ENCODE measurements around the gene BRICD5. TPM values are rescaled to one million over a fixed set of nuclear protein-coding genes. Genes with fewer than 3 reads are reported as not detected.
"Not testable (repeated sequence)": the region's sequence is repeated elsewhere in the genome, so short reads cannot be mapped to it uniquely, and the experiment has no call there.

BRICD5 gene
- total and polyA plus RNA-seq, 2 donors (not counting 1 experiment from before 2014, with no cell fraction given), result 0.23 to 1.5 TPM

DNA sequence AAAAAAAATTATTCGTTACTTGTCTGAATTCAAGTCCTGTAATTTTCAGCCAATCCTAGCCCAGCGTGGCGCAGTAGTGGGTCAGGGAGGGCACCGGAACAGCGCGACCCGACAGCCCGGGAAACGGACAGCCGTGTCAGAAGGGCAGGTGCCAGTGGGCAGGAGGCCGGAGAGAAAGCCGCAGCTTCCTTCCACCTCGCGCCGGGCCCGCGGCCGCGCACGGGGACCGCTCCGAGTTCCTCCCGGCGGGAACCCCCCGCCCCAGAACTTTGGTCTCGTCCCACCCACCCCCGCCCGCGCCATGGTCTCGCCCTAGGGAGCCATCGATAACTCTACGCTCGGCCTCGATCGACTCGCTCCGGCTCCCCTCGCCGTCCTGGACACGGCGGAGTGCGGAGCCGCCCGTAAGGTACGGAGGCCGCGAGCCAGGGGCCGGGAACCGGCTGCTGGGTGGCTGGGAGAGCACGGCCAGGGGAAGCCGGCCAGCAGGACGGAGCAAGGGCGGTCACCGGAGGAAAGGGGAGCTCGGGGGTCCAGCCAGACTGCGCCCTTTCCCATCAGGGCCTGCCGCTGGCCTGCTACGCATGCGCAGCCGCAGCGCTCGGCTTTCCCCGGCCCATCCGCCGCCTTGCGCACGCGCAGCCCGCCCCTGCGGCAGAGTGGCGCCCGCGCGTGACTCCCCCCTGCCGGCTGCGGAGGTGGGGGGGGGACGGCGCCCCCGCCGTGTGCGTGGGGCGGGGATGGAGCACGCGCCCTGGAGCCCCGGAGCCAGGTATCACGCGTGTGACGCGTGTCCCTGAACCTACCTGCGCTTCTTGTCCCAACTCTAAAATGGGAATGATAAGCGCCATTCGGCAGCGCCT, 5.3 kb downstream of the BRICD5 start, which contains the start of gene MLST8:
MLST8 (plus strand) TSS at position 351 of the 863 bp plus-strand sequence. CDS start 632 bp downstream, outside the sequence.
- Histone ChIP-seq H3K4me2 (ENCODE audit: extremely low read depth, insufficient read depth, low read length) (peak within 1 kb of the TSS; percentile 92), H3K27me3 (ENCODE audit: control insufficient read depth, insufficient read depth, low read length) (peaks cover under 1% of the 10 kb centered on the region), H3K4me3 (replicated peaks in 1 of 4; ENCODE audit: control extremely low read depth in 1 of 4, insufficient read depth in 1 of 4, low read depth in 3 of 4, low read length in 4 of 4) (peak within 1 kb of the TSS; percentile 62 to 83 (median 75)), H3K9ac (ENCODE audit: insufficient read depth, low read length) (peak within 1 kb of the TSS; percentile 94), H2AFZ (ENCODE audit: low read length) (peak within 1 kb of the TSS; percentile 80), H3K4me1 (ENCODE audit: control insufficient read depth, extremely low read depth, insufficient read depth, low read length) (peaks cover 2% of the 10 kb centered on the region), H3K36me3 (ENCODE audit: control insufficient read depth, insufficient read depth, low read length) (peaks cover 25% of the 10 kb centered on the region), H3K9me3 (ENCODE audit: control insufficient read depth, insufficient read depth, low read depth, low read length) (no peaks in the 10 kb centered on the region), H4K20me1 (ENCODE audit: control insufficient read depth, extremely low read depth, insufficient read depth, low read length) (no peaks in the 10 kb centered on the region), H3K79me2 (ENCODE audit: control insufficient read depth, insufficient read depth, low read length) (peaks cover 7% of the 10 kb centered on the region), H3K27ac (ENCODE audit: insufficient read depth, low read length) (peak within 1 kb of the TSS; percentile 84)
- DNase-seq (ENCODE audit: low read depth in 2 of 2), result peak; percentile 79 to 88
- TF ChIP-seq EZH2 (IDR thresholded peaks at IDR 0.05; ENCODE audit: low read length, missing control alignments), result no peak
- TF ChIP-seq, protein P1, sequence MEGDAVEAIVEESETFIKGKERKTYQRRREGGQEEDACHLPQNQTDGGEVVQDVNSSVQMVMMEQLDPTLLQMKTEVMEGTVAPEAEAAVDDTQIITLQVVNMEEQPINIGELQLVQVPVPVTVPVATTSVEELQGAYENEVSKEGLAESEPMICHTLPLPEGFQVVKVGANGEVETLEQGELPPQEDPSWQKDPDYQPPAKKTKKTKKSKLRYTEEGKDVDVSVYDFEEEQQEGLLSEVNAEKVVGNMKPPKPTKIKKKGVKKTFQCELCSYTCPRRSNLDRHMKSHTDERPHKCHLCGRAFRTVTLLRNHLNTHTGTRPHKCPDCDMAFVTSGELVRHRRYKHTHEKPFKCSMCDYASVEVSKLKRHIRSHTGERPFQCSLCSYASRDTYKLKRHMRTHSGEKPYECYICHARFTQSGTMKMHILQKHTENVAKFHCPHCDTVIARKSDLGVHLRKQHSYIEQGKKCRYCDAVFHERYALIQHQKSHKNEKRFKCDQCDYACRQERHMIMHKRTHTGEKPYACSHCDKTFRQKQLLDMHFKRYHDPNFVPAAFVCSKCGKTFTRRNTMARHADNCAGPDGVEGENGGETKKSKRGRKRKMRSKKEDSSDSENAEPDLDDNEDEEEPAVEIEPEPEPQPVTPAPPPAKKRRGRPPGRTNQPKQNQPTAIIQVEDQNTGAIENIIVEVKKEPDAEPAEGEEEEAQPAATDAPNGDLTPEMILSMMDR (conservative IDR thresholded peaks at IDR 0.05 in 1 of 2, IDR thresholded peaks at IDR 0.05 in 1 of 2; ENCODE audit: low read depth in 1 of 2, low read length in 2 of 2), result no peak

- no peaks in the 10 kb centered on the region for H4K20me1 ChIP-seq (ENCODE audit: control insufficient read depth, extremely low read depth, insufficient read depth, low read length)
- H3K27me3 ChIP-seq (ENCODE audit: control insufficient read depth, insufficient read depth, low read length), result peaks cover 7% of the 10 kb centered on the region
- peaks cover 20% of the 10 kb centered on the region for H3K36me3 ChIP-seq (ENCODE audit: control insufficient read depth, insufficient read depth, low read length)
- peak overlapping the region; percentile 62 to 78 (median 69) for H3K4me3 ChIP-seq (replicated peaks in 1 of 4; ENCODE audit: control extremely low read depth in 1 of 4, insufficient read depth in 1 of 4, low read depth in 3 of 4, low read length in 4 of 4)
- H2AFZ ChIP-seq (ENCODE audit: low read length), result peak overlapping the region; percentile 53
- H3K9me3 ChIP-seq (ENCODE audit: control insufficient read depth, insufficient read depth, low read depth, low read length), result no peaks in the 10 kb centered on the region
- no peak for TF ChIP-seq EZH2 (IDR thresholded peaks at IDR 0.05; ENCODE audit: low read length, missing control alignments)
- TF ChIP-seq, protein P1 (conservative IDR thresholded peaks at IDR 0.05 in 1 of 2, IDR thresholded peaks at IDR 0.05 in 1 of 2; ENCODE audit: low read depth in 1 of 2, low read length in 2 of 2), result no peak
- DNase-seq (ENCODE audit: low read depth in 2 of 2), result no peak
- peak overlapping the region; percentile 94 for H3K9ac ChIP-seq (ENCODE audit: insufficient read depth, low read length)
- peak overlapping the region; percentile 77 for H3K4me2 ChIP-seq (ENCODE audit: extremely low read depth, insufficient read depth, low read length)
- H3K79me2 ChIP-seq (ENCODE audit: control insufficient read depth, insufficient read depth, low read length), result peaks cover 7% of the 10 kb centered on the region
- peaks cover 2% of the 10 kb centered on the region for H3K4me1 ChIP-seq (ENCODE audit: control insufficient read depth, extremely low read depth, insufficient read depth, low read length)
- peak overlapping the region; percentile 84 for H3K27ac ChIP-seq (ENCODE audit: insufficient read depth, low read length)
Observed at GRCh38 chr16:2204416-2205103, 6.1 kb downstream of the BRICD5 start.

DNA sequence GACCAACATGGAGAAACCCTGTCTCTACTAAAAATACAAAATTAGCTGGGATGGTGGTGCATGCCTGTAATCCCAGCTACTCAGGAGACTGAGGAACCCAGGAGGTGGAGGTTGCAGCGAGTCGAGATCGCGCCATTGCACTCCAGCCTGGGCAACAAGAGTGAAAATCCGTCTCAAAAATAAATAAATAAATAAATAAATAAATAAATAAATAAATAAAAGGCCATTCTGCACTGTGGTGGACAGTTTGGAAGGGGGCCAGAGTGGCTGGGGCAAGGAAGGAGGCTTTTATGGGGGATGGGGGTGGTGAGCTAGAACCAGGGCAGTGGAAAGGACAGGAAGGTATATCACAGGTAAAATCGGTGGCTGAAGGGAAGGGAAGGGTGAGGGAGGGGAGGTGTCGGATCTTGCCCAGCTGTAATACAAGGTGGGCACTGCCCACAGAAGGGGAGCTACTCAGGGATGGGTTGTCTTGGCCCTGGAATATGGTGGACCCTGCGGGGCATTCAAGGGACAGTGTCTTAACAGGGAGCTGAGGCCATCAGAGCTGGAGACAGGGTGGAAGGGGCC, 7.5 kb downstream of the BRICD5 start:
- H3K4me3 ChIP-seq (replicated peaks in 1 of 4; ENCODE audit: control extremely low read depth in 1 of 4, insufficient read depth in 1 of 4, low read depth in 3 of 4, low read length in 4 of 4); H2AFZ ChIP-seq (ENCODE audit: low read length); H4K20me1 ChIP-seq (ENCODE audit: control insufficient read depth, extremely low read depth, insufficient read depth, low read length); H3K79me2 ChIP-seq (ENCODE audit: control insufficient read depth, insufficient read depth, low read length); H3K27ac ChIP-seq (ENCODE audit: insufficient read depth, low read length); H3K9me3 ChIP-seq (ENCODE audit: control insufficient read depth, insufficient read depth, low read depth, low read length); DNase-seq (ENCODE audit: low read depth in 2 of 2); H3K4me2 ChIP-seq (ENCODE audit: extremely low read depth, insufficient read depth, low read length); H3K9ac ChIP-seq (ENCODE audit: insufficient read depth, low read length); H3K4me1 ChIP-seq (ENCODE audit: control insufficient read depth, extremely low read depth, insufficient read depth, low read length): not testable (repeated sequence)
- peaks cover 18% of the 10 kb centered on the region for H3K27me3 ChIP-seq (ENCODE audit: control insufficient read depth, insufficient read depth, low read length)
- H3K36me3 ChIP-seq (ENCODE audit: control insufficient read depth, insufficient read depth, low read length), result peaks cover 12% of the 10 kb centered on the region

Data from fibroblast of lung (primary cell).